ENCODE measurements around the gene LMX1B. TPM values are rescaled to one million over a fixed set of nuclear protein-coding genes. Genes with fewer than 3 reads are reported as not detected.

The LMX1B gene
- total RNA-seq (2014; rRNA removed; shearing (Covaris generic)), result 0.41 and 0.85 TPM in 2 replicates

DNA sequence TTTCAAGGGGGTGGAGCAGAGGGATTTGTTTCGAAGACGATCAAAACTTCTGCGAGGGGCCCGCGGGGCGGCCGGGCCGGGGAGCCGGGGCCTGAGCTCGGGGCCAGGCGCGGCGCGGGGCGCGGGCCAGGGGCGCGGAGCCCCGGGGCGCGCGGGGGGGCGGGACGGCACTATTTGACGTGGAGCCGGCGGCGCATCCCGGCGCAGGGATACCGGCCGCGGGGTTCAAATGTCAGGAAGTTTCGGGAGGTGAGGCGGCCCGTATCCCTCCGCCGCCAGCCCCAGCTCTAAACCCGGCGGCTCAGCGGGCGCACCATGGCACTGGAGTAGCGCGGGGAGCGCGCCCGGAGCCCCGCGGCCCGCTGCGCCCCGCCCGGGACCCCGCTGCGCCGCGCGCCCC lies at the start of gene LMX1B:
Gene LMX1B (plus strand): TSS at position 278 of the 400 bp plus-strand sequence. CDS start 522 bp downstream, outside the sequence.

Other genes with a start within 250 kb of the LMX1B start
- 7.0 and 7.8 TPM in 2 replicates for gene ZBTB43, start 191.1 kb downstream of the LMX1B start, total RNA-seq (2014; rRNA removed; shearing (Covaris generic))
- gene ZBTB34, start 246.7 kb downstream of the LMX1B start, total RNA-seq (2014; rRNA removed; shearing (Covaris generic)), result 2.5 and 3.4 TPM in 2 replicates

Data from A375 (cell line).